ENCODE data around the gene KIF18B. TPM values are rescaled to one million over a fixed set of nuclear protein-coding genes. Genes with fewer than 3 reads are reported as not detected.
A peak's percentile ranks its signal among the peaks of the same experiment; 100 is the strongest.

Gene KIF18B
- total RNA-seq, 2 experiments from 2014 or later = 0.05 to 0.08 TPM

GRCh38 chr17:44889003-44889402 lies 58.6 kb downstream of the KIF18B start:
- Histone ChIP-seq H3K27ac (ENCODE audit: low read depth in 1 of 2, low read length in 2 of 2) (peak overlapping the region in 1 of 2 donors; percentile 23), H3K9me3 (ENCODE audit: control insufficient read depth in 1 of 2, insufficient read depth in 1 of 2, low read length in 2 of 2) (no peaks in the 10 kb centered on the region), H3K4me3 (ENCODE audit: low read length) (no peak overlapping the region), H3K4me1 (ENCODE audit: insufficient read depth, low read length) (peaks cover 28% of the 10 kb centered on the region), H3K36me3 (ENCODE audit: insufficient read depth, low read length) (peaks cover 59% of the 10 kb centered on the region), H3K27me3 (ENCODE audit: control insufficient read depth in 1 of 2, insufficient read depth in 2 of 2, low read length in 2 of 2) (no peaks in the 10 kb centered on the region)
- POLR2A ChIA-PET = interaction anchor here (1.1 kb wide), 1 partner anchor 10 kb away, joined by 4 read pairs; the partner anchor contains the start of gene EFTUD2
- peaks cover 7% of the 10 kb centered on the region for H3K4me1 Mint-ChIP-seq (ENCODE audit: low read depth)
- DNase-seq (no peak), ATAC-seq (ENCODE audit: poor library complexity) (no peak)
- TF ChIP-seq CTCF (IDR thresholded peaks at IDR 0.05) = no peak
- intact Hi-C loops (cut with DNase I, micrococcal nuclease) = no loop called here
- no peak overlapping the region for H3K27ac Mint-ChIP-seq
- no peaks in the 10 kb centered on the region for H3K9me3 Mint-ChIP-seq
- CTCF ChIA-PET = no interaction called here
- no peaks in the 10 kb centered on the region for H3K27me3 Mint-ChIP-seq
- H3K36me3 Mint-ChIP-seq (ENCODE audit: low read depth) = peaks cover 50% of the 10 kb centered on the region
- no peak overlapping the region for H3K4me3 Mint-ChIP-seq

- H3K27me3 ChIP-seq (ENCODE audit: control insufficient read depth in 1 of 2, insufficient read depth in 2 of 2, low read length in 2 of 2) = no peaks in the 10 kb centered on the region
- DNase-seq (peak in 4 of 14 experiments; percentile 3 to 59 (median 34)), ATAC-seq (ENCODE audit: poor library complexity) (peak; percentile 73)
- TF ChIP-seq CTCF (IDR thresholded peaks at IDR 0.05) = no peak
- H3K36me3 ChIP-seq (ENCODE audit: insufficient read depth, low read length) = peaks cover 63% of the 10 kb centered on the region
- H3K4me3 ChIP-seq (ENCODE audit: low read length) = no peak overlapping the region
- H3K27ac ChIP-seq (ENCODE audit: low read depth in 1 of 2, low read length in 2 of 2) = peak overlapping the region; percentile 23
- Mint-ChIP-seq H3K27me3 (no peaks in the 10 kb centered on the region), H3K36me3 (ENCODE audit: low read depth) (peaks cover 51% of the 10 kb centered on the region), H3K27ac (no peak overlapping the region), H3K9me3 (no peaks in the 10 kb centered on the region), H3K4me3 (no peak overlapping the region), H3K4me1 (ENCODE audit: low read depth) (peaks cover 7% of the 10 kb centered on the region)
- H3K4me1 ChIP-seq (ENCODE audit: insufficient read depth, low read length) = peaks cover 28% of the 10 kb centered on the region
- ChIA-PET POLR2A (interaction anchor here (1.1 kb wide), 1 partner anchor 11 kb away, joined by 4 read pairs; the partner anchor contains the start of gene EFTUD2), CTCF (interaction anchor here (1.0 kb wide), 1 partner anchor 9 kb away, joined by 3 read pairs; no protein-coding TSS in a partner anchor)
- intact Hi-C loops (cut with DNase I, micrococcal nuclease) = no loop called here
- H3K9me3 ChIP-seq (ENCODE audit: control insufficient read depth in 1 of 2, insufficient read depth in 1 of 2, low read length in 2 of 2) = no peaks in the 10 kb centered on the region
Observed at GRCh38 chr17:44887971-44888954, 59.3 kb downstream of the KIF18B start.

GRCh38 chr17:44887016-44887415 lies 60.6 kb downstream of the KIF18B start:
- Histone ChIP-seq H3K4me1 (ENCODE audit: insufficient read depth, low read length) (peaks cover 28% of the 10 kb centered on the region), H3K4me3 (ENCODE audit: low read length) (no peak overlapping the region), H3K27me3 (ENCODE audit: control insufficient read depth in 1 of 2, insufficient read depth in 2 of 2, low read length in 2 of 2) (no peaks in the 10 kb centered on the region), H3K9me3 (ENCODE audit: control insufficient read depth in 1 of 2, insufficient read depth in 1 of 2, low read length in 2 of 2) (no peaks in the 10 kb centered on the region), H3K36me3 (ENCODE audit: insufficient read depth, low read length) (peaks cover 66% of the 10 kb centered on the region), H3K27ac (ENCODE audit: low read depth in 1 of 2, low read length in 2 of 2) (no peak overlapping the region)
- POLR2A ChIA-PET = no interaction called here
- CTCF ChIA-PET = interaction anchor here (0.6 kb wide), 1 partner anchor 75 kb away, joined by 3 read pairs; no protein-coding TSS in a partner anchor
- Mint-ChIP-seq H3K36me3 (ENCODE audit: low read depth) (peaks cover 54% of the 10 kb centered on the region), H3K27me3 (no peaks in the 10 kb centered on the region), H3K27ac (no peak overlapping the region), H3K9me3 (no peaks in the 10 kb centered on the region), H3K4me3 (no peak overlapping the region), H3K4me1 (ENCODE audit: low read depth) (peaks cover 7% of the 10 kb centered on the region)
- ATAC-seq (ENCODE audit: poor library complexity) (no peak), DNase-seq (no peak)
- TF ChIP-seq CTCF (IDR thresholded peaks at IDR 0.05) = no peak
- intact Hi-C loops (cut with DNase I, micrococcal nuclease) = no loop called here
